Fibroblast of skin of right biceps (primary cell): ENCODE measurements around the gene KCNQ4.

Source experiments
- DNase-seq: peaks from one replicate; pipeline ENCODE4 v3.0.0-alpha.2; 2013

KCNQ4 gene

DNA sequence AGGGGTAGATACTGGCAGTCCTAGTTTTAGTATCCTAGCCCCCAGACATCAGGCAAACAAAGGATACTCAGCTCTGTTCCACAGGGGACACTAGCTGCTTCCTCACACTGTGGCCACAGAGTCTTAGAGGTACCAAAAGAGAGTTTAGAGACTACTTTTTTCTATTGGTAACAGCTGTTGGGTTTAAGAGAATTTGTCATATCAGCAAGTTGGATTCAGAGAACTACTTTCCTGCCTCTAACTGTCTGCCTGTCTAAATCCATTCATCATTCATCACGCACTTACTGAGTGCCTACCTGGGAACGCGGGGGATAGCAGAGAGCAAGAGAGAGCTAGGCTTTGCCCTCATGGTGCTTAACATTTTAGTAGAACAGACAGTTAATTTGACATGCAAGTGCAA is 27.1 kb upstream of the KCNQ4 start:
- DNase-seq, result no peak

DNA sequence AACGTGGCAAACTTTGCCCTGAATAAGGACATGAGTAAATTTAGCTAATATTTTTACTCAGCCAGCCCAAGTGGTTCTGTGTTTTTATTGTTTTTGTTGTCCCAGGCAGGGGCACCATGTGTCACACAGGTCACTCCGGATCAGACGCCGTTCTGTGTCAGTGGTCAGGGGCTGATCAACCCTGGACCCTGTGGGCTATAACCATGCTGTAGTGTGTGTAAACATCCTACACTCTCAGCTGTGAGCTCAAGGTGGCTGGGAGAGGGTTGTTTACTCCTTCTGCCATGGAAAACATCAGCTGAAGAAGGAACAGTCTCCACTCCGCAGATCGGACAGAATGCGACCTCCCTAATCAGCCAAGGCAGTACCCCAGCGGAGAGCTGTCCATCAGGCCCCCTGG is 26.5 kb upstream of the KCNQ4 start:
- no peak for DNase-seq

DNA sequence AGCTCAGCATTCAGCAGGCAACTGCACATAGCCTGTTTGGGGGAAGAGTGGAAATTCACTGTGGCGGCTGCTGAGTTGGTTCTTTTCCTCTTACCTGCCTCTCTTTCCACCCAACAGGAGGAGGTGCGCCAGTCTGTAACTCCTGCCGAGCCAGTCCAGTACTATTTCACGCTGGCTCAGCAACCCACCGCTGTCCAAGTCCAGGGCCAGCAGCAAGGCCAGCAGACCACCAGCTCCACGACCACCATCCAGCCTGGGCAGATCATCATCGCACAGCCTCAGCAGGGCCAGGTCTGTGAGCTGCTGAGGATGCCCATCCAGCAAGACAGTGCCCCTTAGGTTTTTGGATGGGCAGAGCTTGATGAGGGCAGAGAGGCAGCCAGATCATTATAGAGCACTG is 25.6 kb upstream of the KCNQ4 start:
- no peak for DNase-seq

DNA sequence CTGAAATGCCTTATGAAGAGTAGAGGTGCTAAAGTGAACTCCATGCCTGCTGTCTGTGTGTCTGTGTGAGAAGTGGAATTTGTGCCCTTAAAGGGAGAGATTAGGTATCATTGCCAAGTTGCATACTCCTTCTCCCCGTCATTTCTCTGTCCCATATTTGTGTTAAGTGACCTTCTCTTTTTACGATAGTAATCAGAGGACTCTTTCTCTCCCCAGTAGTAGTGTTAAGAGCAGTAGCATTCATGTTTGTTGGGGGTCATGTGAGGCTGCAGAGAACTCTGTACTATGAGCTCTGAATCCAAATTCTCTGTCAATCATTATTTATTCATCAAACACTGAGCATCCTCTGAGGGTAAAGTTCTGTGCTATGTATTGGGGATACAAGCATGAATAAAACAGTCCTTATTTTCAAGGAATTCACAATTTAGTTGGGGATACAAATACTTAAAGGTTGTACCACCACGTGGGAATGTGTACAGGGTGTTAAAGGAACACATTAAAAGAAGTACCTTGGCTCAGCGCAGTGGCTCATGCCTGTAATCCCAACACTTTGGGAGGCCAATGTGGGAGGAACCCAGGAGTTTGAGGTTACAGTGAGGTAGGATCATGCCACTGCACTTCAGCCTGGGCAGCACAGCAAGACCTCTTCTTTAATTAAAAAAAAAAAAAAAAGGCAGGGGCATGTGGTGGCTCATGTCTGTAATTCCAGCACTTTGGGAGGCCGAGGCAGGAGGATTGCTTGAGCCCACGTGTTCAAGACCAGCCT is 24.8 kb upstream of the KCNQ4 start:
- DNase-seq, result no peak

DNA sequence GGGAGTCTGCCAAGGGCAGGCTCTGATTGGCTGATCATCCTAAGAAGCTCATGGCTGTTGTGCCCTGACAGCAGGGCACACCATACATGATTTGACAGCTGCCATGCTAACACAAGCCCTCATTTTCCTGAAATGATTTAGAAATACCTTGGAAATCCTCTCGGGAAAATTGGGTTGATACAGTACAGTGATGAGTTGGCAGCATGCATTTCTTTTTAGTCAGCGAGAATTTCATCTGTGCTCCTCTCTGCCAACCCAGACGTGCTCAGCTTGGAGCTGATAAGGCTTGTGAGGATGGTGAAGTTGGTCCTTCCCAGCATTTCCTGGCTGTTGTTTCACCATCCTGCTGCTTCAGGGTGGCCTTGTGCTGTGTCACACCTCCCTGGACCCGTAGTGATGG is 22.6 kb upstream of the KCNQ4 start:
- DNase-seq, result peak; percentile 39

DNA sequence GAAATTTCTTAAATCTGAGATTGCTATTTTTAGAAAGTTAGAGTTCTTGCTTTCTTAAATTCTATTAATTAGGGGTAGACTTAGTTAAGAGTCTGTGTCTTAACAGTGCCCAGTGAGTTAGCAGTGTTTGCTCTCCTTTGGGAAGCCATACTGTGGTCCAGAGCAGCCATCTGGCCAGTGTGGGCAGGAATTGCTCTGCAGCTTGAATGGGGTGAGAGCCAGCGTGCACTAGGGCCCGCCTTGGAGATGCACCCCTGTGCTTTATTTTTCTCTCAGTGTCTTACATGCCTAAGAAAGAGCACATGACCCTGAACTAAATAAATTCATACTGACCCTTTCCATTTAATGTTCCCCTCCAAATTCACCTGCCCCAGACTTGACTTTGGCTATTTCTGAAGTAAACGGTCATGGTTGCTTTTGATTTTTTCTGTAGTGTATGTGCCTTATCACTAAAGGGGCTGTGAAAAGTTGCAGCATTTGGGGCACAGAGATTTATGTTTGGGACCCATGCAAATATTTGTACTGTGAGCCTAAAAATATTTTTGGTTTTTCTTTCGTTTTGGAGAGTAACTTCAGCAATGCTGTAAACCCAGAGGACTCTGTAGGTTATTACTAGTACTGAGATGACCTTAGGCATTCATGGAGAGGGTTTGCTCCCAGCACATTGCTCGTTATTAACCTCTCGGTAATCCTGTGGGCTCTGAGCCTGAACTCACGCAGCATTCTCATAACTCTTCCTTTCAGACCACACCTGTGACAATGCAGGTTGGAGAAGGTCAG is 21.3 kb upstream of the KCNQ4 start:
- no peak for DNase-seq

DNA sequence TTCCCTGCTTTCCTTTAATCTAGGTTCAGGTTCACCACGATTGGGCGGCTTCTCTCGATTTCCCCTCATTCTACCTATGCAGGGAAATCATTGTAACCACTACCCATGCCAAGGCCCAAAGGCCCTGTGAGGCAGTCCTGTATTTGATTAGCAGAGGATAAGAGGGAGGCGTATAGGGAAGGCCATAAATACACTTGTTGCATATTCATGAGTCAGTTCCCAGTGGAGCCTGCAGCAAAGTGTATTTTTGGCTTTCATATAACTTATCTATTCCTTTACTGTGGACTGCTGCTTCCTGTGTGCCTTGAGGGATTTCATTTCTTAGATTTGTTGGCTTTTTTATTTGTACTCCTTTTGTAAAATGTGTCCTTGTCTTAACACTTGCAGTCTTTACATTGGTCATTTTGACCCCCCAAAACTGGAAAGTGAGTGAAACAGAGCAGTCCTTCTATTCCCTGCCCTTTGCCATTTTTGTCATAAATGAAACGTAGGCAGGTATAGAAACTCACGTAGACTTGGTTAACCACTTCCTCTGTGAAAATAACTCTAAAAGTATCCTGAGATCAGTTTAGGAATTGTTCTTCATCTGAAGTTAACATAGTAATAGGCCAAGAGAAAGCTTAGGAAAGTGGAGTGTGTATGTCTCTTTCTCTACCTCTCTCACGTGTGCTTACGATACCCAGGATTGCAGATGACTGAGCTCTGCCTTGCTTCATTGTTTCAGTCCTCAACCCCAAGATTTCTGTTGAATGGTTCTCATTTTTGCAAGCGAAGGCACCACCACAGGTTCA is 19.6 kb upstream of the KCNQ4 start:
- no peak for DNase-seq

DNA sequence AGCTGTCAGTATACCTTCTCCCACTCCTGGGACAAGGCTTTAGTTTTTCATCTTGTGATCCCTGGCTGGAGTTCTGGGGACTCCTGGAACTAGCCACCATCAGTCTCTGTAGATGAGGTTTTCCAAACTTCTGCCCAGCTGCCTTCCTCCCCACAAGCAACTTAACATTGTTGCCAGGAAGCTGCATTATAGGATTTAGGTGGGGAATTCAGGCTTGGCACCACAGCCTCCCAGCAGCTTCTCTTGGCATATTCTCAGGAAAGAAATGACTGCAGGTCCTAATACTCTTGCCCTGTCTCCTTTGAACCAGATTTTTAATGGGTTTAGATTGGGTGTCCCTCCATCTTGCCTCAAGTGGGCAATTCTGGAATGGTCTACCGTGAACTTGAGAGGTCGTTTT is 18.6 kb upstream of the KCNQ4 start:
- no peak for DNase-seq

DNA sequence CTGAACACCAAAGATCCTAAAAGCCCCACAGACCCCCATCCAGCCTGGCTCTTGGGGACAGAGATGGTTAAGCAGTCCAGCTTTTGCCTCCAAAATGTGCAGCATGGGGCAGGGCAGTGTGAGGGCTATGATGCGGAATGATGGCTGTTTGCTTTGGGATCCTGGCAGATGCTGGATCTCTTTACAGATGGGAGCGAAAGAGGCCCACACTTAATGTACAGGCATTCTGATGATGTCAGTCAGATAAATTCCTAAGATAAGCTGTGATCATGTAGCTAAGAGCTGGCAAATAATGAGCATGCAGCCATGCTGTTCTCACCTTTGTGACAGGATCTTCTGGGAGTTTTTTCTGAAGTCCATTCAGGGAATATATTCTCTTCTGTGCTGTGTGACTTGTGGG is 17.6 kb upstream of the KCNQ4 start:
- DNase-seq, result peak; percentile 13

DNA sequence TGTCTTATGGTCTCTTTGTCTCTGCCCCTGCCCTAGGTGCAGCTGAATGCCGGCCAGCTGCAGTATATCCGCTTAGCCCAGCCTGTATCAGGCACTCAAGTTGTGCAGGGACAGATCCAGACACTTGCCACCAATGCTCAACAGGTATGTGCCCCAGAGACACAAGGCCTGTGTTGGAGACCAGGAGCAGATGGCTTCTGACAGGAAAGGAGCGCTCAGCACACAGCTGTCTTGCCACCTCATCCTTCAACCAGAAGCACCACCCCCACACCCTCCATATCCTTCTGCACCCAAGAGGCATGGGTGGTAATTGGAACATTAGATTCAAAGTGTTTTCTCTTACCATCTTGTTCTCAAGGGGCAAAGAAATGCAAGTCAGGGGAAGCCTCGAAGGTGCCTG is 17.0 kb upstream of the KCNQ4 start:
- DNase-seq, result no peak

DNA sequence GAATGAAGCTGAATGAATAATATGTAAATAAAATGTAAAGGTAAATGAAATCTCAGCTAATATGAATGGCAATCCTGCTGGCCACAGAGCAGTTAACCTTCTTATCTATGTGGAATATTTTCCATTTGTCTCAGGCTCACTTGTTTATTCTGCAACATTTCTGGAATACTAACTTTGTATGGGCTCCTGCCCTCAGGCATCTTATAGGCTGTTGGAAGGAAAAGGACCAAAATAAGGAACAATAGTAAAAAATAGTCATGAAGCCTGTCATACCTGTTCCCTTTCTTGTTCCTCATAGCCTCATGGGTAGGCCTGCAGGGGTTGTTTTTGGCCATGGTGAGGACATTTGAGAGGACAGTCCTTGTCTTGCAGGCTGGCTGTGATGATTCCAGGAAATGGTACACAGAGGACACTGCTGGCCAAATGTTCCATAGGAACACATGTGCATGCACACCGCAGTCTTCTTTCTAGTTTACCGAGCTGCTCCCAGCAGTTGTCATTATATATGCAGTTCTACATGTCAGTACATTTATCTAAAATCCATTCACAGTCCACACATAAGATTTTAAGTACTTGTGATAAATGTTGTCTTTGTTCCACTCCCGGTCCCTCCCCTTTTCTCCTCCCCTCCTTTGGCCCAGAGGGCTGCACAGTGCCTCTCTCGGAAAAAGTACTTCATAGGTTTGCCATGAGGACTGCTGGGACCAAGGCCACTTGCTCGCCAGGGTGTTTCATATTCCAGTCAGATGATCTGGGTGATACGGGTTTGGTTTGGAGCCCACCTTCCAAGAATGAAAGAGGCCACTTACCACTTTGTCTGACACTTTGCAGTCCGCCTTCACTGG is 15.2 kb upstream of the KCNQ4 start:
- DNase-seq, result no peak

DNA sequence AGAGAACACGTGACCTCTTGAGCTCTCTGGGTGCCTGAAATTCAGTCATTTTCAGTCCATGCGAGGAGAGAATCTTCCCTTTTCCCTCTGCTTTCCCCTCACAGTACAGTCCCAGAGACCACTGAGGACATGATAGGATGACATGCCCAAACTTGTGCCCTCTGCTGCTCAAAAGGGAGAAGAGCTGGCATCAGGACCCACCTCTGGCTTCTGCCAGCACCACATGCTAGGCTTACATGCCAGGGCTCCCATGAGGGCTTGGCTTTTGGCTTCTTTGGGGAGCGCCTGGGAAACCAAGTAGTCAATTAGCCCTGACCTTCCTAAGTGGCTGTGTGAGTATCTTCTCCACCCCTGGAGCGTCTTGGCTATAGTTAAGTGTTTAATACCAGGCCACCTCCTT is 13.8 kb upstream of the KCNQ4 start:
- no peak for DNase-seq

DNA sequence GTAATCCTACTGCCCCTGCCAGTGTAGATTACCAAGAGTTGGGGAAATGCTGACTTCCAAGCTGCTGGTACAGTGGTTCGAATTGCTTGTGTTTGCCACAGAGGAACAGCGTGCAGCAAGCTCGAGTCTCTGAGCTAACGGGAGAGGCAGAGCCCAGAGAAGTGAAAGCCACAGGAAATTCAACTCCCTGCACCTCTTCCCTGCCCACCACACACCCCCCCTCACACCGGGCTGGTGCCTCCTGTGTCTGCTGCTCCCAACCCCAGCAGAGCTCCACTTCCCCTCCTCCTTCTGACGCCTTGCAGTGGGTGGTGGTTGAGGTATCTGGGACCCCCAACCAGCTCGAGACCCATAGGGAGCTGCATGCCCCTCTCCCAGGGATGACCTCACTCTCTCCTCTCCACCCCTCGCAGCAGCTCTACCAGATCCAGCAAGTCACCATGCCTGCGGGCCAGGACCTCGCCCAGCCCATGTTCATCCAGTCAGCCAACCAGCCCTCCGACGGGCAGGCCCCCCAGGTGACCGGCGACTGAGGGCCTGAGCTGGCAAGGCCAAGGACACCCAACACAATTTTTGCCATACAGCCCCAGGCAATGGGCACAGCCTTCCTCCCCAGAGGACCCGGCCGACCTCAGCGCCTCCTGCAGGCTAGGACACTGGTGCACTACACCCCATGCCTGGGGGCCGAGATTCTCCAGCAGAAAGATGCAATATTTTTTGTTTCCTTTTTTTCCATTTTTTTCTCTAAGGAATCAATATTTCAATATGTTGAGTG is 13.1 kb upstream of the KCNQ4 start:
- DNase-seq, result no peak

DNA sequence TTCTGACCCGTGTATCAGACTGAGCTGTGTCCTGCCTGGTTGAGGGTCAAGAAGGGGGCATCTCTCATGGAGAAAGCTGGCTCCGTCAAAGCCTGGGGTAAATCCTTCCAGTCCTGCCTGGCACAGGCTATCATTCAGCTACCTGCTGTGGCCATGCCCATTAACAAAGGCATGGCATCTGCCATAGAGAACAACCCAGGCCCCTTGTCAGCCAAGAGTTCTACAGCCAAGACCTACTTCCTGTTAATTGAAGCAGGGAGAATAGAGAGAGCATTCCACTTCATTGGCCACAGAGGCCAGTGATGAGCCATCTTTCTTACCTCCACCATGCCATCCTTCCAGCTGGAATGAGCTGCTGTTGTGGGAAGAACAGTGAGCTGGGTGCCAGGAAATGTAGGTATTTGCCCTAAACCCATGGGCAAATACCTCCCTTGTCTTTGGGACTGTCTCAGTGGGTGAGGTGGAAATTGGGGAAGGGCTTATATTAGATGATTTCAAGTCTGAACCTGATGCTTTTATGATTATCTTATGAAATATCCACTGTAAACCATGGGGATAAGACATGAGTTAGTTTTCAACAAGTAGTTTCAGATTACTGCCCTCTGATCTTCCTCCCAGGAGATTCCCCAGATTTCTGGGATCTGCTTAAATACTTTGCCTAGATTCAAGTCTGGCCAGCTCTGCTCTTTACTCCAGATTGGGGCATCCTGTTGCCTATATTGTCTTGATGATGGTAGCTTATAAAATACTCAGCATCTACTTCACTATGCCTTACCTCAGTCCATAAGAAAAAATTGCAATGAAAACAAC is 11.2 kb upstream of the KCNQ4 start:
- no peak for DNase-seq

DNA sequence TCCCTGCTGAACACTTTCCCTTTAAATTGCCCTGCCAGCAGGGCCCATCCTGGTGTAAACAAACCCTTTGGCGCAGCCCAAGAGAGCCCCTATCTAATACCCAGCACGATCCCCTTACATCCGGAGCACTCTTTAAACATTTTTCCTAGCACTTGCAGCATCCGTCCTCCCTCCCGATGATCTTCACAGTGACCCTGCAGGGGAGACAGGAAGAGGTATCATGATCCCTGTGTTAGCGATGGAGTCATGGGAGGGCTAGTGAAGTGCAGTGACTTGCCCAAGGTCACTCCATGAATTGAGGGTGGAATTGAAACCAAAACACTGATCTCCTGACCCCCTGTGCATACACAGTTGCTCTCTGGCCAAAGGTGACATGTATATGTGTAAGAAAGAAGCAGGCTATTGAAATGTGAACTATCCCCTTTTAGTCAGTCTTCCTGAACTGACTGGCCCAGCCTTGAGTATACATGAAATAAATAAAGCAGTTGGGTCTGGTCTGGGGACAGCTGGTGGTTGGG is 9.8 kb upstream of the KCNQ4 start:
- DNase-seq, result no peak

DNA sequence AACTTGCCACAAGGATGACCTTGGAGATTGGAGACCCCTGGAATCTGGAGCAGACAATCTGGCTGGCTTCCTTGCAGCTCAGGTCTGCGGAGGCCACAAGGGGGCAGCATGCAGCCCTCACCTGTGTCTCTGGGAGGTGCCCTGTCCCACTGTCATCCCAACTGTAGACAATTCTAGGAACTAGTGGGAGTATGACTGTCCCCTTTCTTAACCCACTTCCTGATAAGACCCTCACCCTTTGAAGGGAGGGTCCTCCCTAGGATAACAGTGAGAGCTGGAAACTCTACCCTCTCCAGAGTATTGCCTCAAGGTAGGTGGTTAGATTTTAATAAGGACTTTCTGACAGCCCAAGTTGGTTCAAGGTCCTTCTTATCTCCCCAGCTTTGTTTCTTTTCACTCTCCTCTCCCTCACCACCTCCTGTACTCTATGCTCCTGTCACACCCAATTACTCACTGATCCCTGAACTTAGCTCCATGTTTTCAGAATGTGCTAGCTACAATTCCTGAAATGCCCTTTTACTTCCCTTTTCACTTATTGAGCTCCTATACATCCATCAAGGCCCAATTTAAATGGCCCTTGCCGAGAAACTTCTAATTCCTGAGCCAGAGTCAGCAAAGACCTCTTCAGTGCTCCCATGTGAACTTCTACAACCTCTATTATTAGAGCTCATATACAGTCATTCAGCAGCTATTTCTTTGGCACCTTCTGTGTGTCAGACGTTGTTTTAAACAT is 9.2 kb upstream of the KCNQ4 start:
- peak; percentile 19 for DNase-seq

DNA sequence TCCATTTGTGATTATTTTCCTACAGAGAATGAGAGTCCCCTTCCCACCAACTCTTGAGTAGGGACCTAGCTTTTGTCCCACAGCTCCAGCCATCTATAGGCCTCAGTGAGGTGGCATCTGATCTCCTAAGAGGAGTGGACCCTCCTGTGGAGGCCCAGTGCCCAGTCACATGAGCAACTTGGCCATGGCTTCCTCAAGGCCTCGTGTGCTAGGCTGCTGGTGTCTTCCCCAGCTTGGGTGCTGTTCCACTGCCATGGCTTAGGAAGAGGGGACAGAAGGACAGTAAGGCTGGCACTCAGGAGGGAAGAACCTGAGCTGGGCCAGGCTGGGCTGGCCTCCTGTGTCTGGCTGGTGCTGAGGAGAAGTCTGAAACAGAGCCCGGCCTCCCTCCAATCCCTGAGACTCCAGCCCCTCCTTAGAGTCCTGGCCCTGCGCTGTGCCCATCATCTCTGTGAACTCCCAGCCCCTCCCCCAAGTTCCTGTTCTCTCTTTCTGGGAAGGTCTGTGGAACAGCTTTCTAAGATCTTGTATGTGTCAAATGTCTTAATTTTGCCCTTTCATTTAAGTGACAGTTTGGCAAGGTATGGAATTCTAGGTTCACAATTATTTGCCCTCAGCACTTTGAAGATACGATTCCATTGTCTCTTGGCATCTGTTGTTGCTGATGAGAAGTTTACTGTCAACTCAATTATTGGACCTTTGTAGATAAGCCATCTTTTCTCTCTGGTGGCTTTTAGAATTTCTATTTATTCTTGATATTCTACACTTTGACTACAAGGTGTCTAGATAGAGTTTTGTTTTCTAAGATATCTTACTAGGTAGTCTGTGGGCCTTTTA is 7.1 kb upstream of the KCNQ4 start:
- no peak for DNase-seq

DNA sequence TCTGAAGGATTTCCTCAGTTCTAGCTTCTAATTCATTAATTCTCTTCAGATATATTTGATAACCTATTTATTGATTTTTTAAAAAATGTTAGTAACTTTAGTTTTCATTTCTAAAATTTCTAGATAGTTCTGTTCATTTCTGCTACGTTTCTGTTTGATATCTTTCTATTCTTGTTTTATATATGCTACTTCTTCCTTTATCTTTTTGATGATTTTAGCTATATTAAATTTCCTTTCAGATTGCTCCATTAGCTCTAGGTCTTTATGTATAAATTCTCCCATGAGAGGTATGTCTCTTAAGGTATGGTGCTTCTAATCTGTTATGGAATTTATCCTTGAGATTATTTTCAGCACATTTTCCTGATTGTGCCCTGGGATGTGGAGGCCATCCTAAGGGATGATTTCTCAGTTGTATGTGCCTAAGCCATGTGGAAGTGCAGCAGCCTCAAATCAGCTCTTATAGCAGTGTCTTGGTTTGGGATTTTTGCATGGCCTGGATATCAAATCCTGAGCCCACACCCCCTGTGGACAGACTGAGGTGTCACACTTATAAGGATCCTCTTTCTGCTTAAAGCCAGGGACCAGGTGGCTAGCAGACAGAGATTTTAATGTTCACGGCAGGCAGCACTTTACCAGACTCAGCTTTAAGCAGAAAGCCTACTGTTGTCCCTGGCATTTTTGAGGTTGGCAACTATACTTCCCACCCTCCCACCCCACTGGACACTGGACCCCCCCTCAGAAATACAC is 6.2 kb upstream of the KCNQ4 start:
- DNase-seq, result no peak
